Esophagus squamous epithelium (tissue), 5 donors: ENCODE results near the gene PNPLA5. TPM values are rescaled to one million over a fixed set of nuclear protein-coding genes. Genes with fewer than 3 reads are reported as not detected.

Experiments
- DNase-seq: peaks from one replicate; lab custom pipeline; 2025; lab: John Stamatoyannopoulos, UW
- H3K27ac ChIP-seq, 4 donors: fragments of 200-600 bp; sonication (generic); one replicate each; pipeline ENCODE4 v1.5.1; 2016 to 2019; ENCODE audit warnings: mild to moderate bottlenecking in 1 of 4
- H3K27me3 ChIP-seq, 4 donors: fragments of 200-600 bp; sonication (generic); 1 replicate in 3 of 4; 2 replicates in 1 of 4; pipeline versions ENCODE4 v1.5.1 to v1.6.0; 2017 to 2021; ENCODE audit warnings: antibody characterized with exemption in 1 of 4
- H3K36me3 ChIP-seq, 3 donors: fragments of 200-600 bp; sonication (generic); one replicate each; pipeline ENCODE4 v1.5.1; 2016 to 2019
- H3K4me1 ChIP-seq, 3 donors: fragments of 200-600 bp; sonication (generic); one replicate each; pipeline ENCODE4 v1.5.1; 2017 to 2019
- H3K4me3 ChIP-seq, 4 donors: fragments of 200-600 bp; sonication (generic); 1 replicate in 3 of 4; 2 replicates in 1 of 4; pipeline ENCODE4 v1.5.1; 2016 to 2019; ENCODE audit warnings: mild to moderate bottlenecking in 2 of 4, moderate library complexity in 1 of 4
- H3K9me3 ChIP-seq, 3 donors: fragments of 200-600 bp; sonication (generic); one replicate each; pipeline ENCODE4 v1.5.1; 2016 to 2019
- POLR2A ChIP-seq, 4 donors: fragments of 450-650 bp; IDR thresholded peaks; one replicate each; pipeline ENCODE4 v1.6.1; 2017; ENCODE audit warnings: antibody characterized with exemption in 4 of 4, mild to moderate bottlenecking in 4 of 4, moderate library complexity in 3 of 4
- WGBS, 2 donors: methylation state at CpG; one replicate each; pipeline ENCODE4 v1.1.5; 2018; 5-methylcytosine and 5-hydroxymethylcytosine counted together
- intact Hi-C: fragments of 100-400 bp; cut with DNase I; formaldehyde crosslinking; loops from one replicate; pipeline ENCODE4 v1.15.0; 2022
- total RNA-seq, 4 donors: library from RNA; depleted of rRNA; stranded (reverse); fragments of >200 nt; gene quantifications; one replicate each; pipeline ENCODE4 v1.1.0, GENCODE V29; 2016
- TF ChIP-seq, protein P1 (sequence below), 6 experiments: fragments of 450-650 bp in 4 of 6; fragments of 200-600 bp in 2 of 6; sonication (generic) in 2 of 6; IDR thresholded peaks; one replicate each; pipeline ENCODE4 v1.5.1; 2016 to 2019; ENCODE audit warnings: antibody characterized with exemption in 6 of 6, mild to moderate bottlenecking in 4 of 6, moderate library complexity in 4 of 6
- donor health status: DM: yes; HTN: yes; CAD: no.

Gene PNPLA5
- total RNA-seq, 4 donors from 2014 or later = not detected

DNA sequence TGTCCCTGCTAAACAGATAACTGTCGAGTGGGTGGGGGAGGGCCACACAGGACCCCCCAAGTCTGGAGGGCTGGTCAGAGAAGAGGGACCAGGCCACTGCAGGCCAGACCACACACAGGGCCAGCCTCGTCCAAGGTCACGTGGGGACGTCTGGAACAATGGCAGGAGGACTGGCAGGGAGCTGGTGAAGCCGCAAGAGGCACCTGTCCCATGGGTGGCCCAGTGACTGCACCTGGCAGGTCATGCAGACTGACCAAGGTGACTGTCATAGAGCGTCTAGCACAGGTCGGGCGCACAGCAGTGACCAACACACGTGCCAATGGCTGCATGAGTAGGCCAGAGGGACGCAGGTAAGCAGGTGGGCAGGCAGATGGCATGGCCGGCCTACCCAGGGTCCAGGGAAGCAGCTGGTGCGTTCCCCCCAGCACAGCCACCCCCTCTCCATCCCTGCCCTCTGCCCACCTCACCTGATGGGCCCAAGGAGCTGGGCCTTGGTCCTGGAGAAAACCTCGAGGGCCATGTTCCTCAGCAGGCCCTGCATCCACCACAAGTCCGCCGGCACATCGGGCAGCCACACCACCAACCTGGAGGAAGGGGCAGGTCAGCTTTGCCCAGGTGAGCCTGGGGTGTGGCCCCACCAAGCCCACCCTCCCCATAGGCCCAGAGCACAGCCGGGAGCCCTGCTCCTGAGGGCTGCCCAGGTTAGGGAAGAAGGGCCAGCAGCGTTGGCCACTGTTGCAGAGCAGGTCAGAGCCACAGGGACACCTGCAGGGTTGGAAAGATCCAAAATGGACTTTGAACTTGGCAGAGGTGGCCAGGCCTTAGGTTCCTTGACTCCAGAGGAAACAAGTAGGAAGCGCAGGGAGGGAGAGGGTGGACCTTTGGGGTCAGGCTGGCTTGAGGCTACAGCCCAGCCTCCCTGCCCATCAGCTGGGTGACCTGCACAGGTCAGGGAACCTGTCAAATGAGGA, 10.4 kb downstream of the PNPLA5 start:
- intact Hi-C loops = no loop called here
- Histone ChIP-seq H3K4me3 (no peak overlapping the region), H3K4me1 (no peaks in the 10 kb centered on the region), H3K9me3 (no peaks in the 10 kb centered on the region), H3K36me3 (no peaks in the 10 kb centered on the region), H3K27me3 (peaks cover 0 to 91% (median 0%) of the 10 kb centered on the region in 4 donors), H3K27ac (no peak overlapping the region)
- TF ChIP-seq, protein P1, sequence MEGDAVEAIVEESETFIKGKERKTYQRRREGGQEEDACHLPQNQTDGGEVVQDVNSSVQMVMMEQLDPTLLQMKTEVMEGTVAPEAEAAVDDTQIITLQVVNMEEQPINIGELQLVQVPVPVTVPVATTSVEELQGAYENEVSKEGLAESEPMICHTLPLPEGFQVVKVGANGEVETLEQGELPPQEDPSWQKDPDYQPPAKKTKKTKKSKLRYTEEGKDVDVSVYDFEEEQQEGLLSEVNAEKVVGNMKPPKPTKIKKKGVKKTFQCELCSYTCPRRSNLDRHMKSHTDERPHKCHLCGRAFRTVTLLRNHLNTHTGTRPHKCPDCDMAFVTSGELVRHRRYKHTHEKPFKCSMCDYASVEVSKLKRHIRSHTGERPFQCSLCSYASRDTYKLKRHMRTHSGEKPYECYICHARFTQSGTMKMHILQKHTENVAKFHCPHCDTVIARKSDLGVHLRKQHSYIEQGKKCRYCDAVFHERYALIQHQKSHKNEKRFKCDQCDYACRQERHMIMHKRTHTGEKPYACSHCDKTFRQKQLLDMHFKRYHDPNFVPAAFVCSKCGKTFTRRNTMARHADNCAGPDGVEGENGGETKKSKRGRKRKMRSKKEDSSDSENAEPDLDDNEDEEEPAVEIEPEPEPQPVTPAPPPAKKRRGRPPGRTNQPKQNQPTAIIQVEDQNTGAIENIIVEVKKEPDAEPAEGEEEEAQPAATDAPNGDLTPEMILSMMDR (IDR thresholded peaks at IDR 0.05) = no peak
- 81 to 92% methylated on average over 5 to 8 of the region's 19 CpGs for WGBS, 2 donors
- no peak for DNase-seq

DNA sequence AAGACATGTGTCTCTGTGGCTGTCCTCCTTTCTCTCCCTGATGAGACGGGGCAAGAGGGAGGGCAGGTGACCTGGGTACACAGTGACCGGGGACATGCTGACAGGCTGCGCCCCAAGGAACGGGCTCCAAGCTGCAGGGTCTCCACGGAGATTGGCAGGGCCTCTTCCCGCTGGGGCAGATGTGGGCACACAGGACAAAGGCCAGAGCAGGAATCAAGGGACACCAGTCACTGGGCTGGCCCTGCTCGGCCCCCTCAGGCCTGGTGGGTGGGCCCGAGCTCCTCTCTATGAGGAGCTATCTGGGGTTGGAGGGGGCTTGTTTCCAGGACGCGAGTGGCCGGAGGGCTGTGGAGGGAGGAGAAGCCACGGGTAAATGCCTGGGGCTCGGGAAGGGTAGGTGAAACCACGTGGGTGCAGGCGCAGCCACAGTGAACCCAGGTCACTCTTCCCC, 11.2 kb downstream of the PNPLA5 start:
- no peak for DNase-seq
- TF ChIP-seq, protein P1 (IDR thresholded peaks at IDR 0.05) = no peak
- TF ChIP-seq POLR2A (IDR thresholded peaks at IDR 0.05) = no peak
- H3K36me3 ChIP-seq = no peaks in the 10 kb centered on the region
- peaks cover 0 to 91% (median 0%) of the 10 kb centered on the region in 4 donors for H3K27me3 ChIP-seq
- intact Hi-C loops = no loop called here
- 60% methylated on average over 1 of the region's 15 CpGs; no CpG with 5 or more reads in 1 of the 2 donors for WGBS, 2 donors
- no peak overlapping the region for H3K27ac ChIP-seq
- H3K4me3 ChIP-seq = no peak overlapping the region
- H3K4me1 ChIP-seq = no peaks in the 10 kb centered on the region
- no peaks in the 10 kb centered on the region for H3K9me3 ChIP-seq

DNA sequence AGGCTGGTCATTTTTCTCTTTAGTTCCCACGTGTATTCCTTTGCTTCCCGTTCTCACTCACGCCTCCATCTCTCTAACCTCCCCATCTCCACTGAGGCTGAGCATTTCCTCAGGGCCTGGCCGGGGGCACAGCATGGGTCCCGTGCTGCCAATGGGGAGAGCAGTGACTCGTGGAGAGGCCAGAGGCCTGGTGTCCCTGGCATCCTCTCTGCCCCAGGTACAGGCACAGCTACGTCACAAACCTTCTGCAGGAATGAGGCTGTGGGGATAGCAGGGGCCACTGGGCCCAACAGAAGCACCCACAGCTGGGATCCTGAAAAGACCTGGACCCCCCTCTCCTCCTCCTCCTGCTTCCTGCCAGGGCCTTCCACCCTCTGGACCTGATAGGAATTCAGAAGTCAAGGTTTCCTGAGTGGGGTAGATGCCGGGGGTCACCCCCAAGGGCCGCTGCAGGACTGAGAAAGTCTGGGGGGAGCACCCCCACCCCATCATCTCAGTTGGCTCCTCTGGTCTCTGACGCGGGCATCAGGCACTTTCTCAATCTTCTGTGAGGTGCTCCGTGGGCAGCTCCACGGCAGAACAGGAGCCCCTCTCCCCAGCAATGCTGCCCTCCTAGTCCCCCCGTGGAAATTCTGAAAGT, 11.8 kb downstream of the PNPLA5 start:
- no peaks in the 10 kb centered on the region for H3K4me1 ChIP-seq
- no peaks in the 10 kb centered on the region for H3K36me3 ChIP-seq
- intact Hi-C loops = no loop called here
- no peaks in the 10 kb centered on the region for H3K9me3 ChIP-seq
- DNase-seq = no peak
- no peak overlapping the region for H3K27ac ChIP-seq
- H3K4me3 ChIP-seq = no peak overlapping the region
- TF ChIP-seq, protein P1 (IDR thresholded peaks at IDR 0.05) = no peak
- no peak for TF ChIP-seq POLR2A (IDR thresholded peaks at IDR 0.05)
- H3K27me3 ChIP-seq = peaks cover 0 to 91% (median 0%) of the 10 kb centered on the region in 4 donors
- 73 to 82% methylated on average over 6 to 9 of the region's 14 CpGs for WGBS, 2 donors

DNA sequence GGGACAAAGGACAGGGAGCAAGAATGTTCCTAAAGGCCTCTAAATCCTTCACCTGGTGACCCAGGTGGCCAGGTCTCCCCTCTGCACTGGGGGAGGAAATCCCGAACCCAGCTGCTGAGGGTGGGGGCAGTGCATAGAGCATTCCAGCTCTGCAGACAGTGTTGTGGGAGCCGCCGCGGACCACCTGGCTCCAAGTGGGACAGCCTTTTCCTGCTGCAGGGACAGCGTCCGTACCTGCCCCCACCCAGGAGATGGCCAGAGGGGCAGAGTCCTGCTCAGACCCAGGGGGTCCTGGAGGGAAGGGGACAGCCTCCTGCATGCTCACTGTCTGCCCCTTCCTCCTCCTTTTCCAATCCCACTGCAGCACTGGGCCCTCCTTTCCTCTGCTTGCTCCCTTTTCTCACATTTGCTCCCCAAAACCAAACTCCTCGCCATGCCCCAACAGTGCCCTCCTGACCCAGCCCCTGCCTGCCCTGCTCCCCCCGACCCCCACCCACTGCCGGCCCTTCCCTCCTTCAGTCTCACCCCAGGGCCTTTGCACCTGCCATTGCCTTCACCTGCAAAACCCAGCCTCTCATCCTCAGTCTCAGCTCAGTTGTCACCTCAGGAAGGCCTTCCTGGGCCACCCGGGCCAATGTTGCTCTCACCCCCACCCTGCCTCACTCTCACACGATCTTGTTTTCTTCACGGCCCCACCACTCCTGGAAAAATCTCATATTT, 12.8 kb downstream of the PNPLA5 start:
- H3K9me3 ChIP-seq = no peaks in the 10 kb centered on the region
- DNase-seq = no peak
- H3K4me3 ChIP-seq = no peak overlapping the region
- no peaks in the 10 kb centered on the region for H3K36me3 ChIP-seq
- H3K27ac ChIP-seq = no peak overlapping the region
- 40 to 51% methylated on average over 6 to 11 of the region's 12 CpGs for WGBS, 2 donors
- no peaks in the 10 kb centered on the region for H3K4me1 ChIP-seq
- TF ChIP-seq, protein P1 (IDR thresholded peaks at IDR 0.05) = no peak
- no peak for TF ChIP-seq POLR2A (IDR thresholded peaks at IDR 0.05)
- intact Hi-C loops = no loop called here
- peaks cover 0 to 93% (median 0%) of the 10 kb centered on the region in 4 donors for H3K27me3 ChIP-seq
